ENCODE measurements around the gene ACKR1.

ACKR1 gene

GRCh38 chr1:159204161-159205141, at the start of gene ACKR1:
Gene ACKR1 (plus strand): TSS chr1:159204875. CDS start chr1:159204960, 85 bp downstream.
- no peak for DNase-seq (ENCODE audit: low read depth in 3 of 3)

- peak; percentile 12 to 35 (median 30) for DNase-seq (ENCODE audit: low read depth in 3 of 3)
Observed at GRCh38 chr1:159161001-159161718, 43.5 kb upstream of the ACKR1 start.

GRCh38 chr1:159161719-159162026, 43.0 kb upstream of the ACKR1 start:
- DNase-seq (ENCODE audit: low read depth in 3 of 3), result no peak

DNA sequence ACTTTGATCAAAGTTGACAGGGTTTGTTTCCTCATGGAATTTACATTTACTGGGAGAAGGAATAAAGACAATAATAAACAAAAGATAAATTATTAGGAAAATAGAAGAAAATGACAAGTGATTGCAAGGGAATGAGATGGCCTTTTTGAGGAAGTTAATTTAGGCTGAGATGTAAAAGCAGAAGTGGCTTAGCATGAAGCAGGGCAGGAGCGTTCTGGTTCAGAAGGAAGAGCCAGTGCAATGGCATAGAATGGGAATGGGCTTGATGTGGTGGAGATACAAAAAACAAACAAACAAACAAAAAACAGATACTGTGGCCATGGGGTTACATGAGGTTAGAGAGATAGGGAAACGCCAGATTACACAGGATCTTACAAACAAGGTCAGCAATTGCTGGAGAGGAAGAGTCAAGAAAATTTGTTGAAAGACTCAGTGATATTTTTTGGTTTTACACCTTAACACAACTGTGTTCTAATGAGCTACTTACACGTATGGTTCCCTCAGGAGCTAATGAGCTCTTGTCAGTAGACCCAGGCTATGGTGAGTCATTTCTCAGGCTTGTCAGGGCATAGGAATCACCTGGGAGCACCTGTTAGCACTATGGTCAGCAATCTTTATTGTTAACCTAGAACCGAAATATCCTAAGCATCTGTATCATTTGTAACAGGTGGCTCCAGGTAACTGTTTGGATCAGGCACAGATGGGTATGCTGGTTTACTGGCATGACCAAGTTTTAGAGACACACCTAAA, 42.0 kb upstream of the ACKR1 start:
- no peak for DNase-seq (ENCODE audit: low read depth in 3 of 3)

DNA sequence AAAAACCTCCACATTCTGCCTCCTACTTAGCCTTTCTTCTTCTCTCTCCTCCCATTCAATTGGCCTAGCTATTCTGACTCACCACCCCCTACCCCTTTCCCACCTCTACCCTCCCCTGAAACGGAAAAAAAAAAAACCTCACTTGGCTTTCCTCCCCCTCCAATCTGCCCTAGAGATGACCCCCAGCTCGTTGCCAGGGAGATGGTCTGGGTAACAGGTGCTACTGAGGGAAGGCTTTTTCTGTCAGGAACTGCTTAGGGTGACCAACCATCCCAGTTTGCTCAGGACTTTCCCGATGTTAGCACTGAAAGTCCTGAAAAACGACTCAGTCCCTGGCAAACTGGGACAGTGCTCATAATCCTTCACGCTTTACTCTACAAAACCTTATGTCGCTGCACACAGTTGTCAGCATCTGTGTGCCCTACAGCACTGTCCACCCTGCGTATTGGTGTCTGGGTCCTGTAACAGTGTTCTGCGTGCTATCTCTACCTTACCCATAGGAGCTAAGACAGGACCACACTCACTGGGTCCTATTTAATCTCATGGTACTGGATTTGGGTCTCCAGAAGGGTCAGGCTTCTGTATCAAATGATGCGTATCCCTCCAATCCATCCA, 41.0 kb upstream of the ACKR1 start:
- DNase-seq (ENCODE audit: low read depth in 3 of 3), result no peak

DNA sequence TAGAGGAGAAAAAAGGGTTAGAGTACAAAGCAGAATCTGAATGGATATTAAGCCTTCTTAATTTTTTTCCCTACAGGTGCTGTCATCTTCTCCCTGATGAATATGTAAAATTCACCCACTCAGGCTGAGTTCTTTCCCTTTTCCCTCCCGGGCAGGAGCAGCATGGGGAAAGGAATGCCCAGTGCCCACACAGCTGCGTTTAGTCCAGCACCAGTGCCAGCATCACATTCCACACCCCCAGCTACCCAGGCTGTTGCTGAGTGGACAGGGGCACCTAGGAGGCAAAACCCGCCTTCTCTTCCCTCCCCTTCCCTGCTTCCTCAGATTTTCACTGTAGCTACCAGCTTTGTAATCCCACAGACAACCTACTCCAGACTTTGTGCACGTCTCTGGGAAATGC, 36.6 kb upstream of the ACKR1 start:
- no peak for DNase-seq (ENCODE audit: low read depth in 3 of 3)

DNA sequence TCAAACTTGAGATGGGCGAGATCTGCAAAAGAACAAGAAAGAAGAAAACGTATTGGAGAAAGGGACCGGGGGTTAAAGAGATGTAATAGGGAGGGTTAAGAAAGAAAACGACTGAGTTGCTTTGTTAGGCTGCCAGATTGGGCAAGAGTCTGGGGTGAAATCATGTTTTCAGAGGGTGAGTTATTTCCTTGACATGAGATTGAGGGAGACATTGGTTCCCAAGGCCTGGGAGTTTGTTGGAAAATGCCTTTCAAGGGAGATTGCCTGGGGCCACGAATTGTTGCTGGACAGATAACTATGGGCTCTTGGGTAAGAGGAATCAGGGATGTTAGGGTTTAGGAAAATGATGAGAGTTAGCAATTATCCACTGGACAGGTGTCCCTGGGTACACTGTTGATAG, 34.0 kb upstream of the ACKR1 start:
- DNase-seq (ENCODE audit: low read depth in 3 of 3), result no peak

GRCh38 chr1:159171254-159171687, 33.4 kb upstream of the ACKR1 start, which contains the start of gene CADM3:
Gene CADM3 (plus strand): TSS chr1:159171615. CDS start chr1:159171766, 151 bp downstream.
- no peak for DNase-seq (ENCODE audit: low read depth in 3 of 3)

- DNase-seq (ENCODE audit: low read depth in 3 of 3), result no peak
Observed at GRCh38 chr1:159171688-159172501, 32.8 kb upstream of the ACKR1 start.

GRCh38 chr1:159172614-159173291, 31.9 kb upstream of the ACKR1 start:
- no peak for DNase-seq (ENCODE audit: low read depth in 3 of 3)

DNA sequence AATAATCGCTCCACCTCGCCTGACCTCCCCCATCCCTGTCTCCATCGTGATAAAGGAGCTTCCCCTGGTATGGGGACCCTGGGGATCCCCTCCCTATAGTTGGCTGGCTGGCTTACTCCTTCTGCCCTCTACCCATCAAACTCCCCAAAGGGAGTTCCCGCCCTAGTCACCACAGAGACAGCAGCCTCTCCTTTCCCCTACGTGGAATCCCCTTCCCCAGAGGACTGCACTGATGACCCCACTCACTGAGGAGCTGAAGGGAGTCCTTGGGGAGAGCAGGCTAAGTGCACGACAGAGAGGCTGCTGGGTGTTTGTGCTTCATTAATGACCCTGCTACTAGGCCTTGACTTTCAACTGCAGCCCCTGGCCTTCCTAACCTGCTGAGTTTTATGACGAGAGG, 31.4 kb upstream of the ACKR1 start:
- no peak for DNase-seq (ENCODE audit: low read depth in 3 of 3)

DNA sequence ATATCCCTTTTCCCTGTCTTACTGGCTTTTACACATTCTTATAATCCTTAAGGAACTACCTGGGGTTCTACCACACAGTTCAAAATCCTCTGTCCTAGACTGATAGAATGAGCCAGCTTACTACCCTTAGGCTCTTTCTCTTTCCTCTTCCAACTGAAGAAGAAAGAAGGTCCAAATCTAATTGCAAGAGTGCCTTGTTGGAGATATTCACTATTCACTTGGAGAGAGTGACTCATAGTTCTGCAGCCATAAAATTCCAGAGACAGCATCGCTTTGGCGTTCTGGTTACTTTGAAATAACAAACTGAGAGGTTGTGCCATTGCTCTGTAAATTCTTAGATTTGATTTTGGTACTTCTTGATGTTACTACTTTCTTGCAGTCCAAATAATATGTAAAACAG, 29.1 kb upstream of the ACKR1 start:
- no peak for DNase-seq (ENCODE audit: low read depth in 3 of 3)

GRCh38 chr1:159177272-159177907, 27.3 kb upstream of the ACKR1 start:
- DNase-seq (ENCODE audit: low read depth in 3 of 3), result no peak

DNA sequence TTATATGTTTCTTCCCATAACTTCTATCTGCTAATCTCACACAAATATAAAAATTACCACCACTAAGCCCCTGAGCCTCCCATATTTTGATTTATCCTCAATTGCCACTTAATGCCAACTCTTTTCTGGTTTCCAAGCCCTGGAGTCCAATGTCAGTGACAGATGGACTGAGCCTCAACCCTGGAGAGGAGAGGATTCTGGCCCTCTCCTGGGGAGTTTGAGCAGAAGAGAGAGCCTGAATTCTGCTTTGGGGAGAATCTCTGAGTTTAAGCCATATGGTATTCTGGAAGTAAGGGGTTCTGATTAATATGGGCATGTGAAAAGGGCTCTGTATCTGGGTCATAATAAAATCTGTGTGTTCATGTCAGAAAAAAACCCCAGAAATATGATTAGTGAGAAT, 24.8 kb upstream of the ACKR1 start:
- DNase-seq (ENCODE audit: low read depth in 3 of 3), result no peak

DNA sequence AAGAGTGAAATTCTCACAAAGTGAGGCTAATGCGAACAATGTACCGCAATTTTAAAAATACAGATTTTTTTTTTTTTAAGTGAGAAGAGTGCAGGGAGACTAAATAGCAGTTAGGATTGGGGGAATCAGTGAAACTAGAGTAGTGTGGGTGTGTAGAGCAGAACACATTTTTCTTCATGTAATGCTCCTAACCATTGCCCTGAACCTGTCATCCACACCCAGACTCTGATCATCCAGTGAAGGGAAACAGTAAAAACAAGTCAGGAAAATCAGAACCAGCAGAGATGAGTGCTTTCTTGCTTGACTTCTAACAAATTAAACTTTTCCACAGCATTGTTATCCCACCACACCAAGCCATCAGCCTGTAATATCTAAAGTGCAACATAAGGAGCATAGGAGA, 24.2 kb upstream of the ACKR1 start:
- no peak for DNase-seq (ENCODE audit: low read depth in 3 of 3)

DNA sequence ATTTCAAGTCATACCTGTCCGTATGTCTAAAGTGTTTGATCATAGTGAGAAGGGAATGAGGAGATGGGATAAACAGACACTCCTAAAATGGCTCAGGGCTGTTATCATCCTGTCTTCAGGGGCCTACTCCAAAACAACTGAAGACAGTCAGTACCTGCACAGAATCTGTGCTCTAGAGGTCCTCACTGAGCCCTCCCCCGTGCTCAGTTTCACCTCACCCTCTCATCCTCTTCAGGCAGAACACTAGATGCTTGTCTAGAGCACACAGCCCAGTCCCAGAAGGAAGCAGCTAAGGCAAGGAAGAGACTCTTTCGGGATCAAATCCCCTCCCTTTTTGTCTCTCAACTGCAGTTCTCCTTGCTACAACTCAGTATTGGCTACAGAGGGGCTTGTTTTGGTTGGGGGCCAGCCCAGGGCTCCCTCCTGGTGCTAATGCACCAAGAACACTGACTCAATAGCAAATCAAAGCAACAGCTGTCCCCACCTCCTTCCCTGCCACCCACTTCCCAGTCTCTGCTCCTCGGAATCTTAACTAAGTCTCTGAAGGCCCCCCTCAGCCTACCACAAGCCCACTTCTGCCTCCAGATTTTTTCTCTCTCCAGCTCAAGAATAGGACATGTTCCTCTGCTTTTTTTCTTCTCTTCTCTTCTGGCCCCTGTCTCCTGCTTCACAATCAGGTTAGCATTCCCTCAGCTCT, 23.2 kb upstream of the ACKR1 start:
- no peak for DNase-seq (ENCODE audit: low read depth in 3 of 3)

DNA sequence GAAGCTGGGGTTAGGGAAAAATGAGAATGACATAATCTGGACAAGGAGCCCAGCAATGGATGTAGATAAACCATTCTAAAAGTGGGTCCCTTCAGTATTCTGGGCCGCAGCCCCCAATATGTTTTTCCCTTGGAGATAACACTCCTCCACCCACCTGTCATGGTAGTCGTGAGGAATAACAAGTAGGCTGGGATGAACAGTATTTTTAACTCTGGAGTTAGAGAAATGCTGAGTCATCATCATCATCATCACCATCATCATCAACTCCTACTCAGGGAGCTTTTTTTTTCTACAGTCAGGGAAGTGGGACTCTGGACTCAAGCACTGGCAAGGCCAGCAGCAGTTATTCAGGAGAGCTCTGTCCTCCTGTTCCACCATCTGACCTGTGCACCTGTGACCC, 20.5 kb upstream of the ACKR1 start:
- DNase-seq (ENCODE audit: low read depth in 3 of 3), result no peak

DNA sequence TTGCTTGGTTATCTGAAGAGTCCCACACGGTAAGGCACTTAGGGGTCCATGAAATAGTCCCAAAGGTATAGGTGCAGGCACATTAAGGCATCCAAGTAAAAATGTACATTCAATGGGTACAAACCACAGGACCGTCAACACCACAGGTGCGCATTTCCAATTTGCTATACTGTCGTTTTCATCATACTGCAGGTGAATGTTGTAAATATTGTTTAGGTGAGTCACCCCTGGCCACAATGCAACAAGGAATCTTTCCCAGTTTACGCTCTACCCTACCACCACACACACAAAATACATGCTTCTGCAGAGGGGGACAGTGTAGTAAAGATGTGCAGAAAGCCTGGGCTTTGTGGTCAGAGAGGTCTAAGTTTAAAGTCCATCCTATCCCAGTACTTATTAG, 19.6 kb upstream of the ACKR1 start:
- no peak for DNase-seq (ENCODE audit: low read depth in 3 of 3)

- DNase-seq (ENCODE audit: low read depth in 3 of 3), result no peak
Observed at GRCh38 chr1:159187033-159187432, 17.6 kb upstream of the ACKR1 start.

All from stimulated activated CD4-positive, alpha-beta T cell treated with anti-CD3 and anti-CD28 coated beads, TNF-alpha, amount 100 ng/mL, for 4 hours (primary cell).